ENCODE measurements around the gene MTUS2.
"Not testable (repeated sequence)": the region's sequence is repeated elsewhere in the genome, so short reads cannot be mapped to it uniquely, and the experiment has no call there.

Gene MTUS2

DNA sequence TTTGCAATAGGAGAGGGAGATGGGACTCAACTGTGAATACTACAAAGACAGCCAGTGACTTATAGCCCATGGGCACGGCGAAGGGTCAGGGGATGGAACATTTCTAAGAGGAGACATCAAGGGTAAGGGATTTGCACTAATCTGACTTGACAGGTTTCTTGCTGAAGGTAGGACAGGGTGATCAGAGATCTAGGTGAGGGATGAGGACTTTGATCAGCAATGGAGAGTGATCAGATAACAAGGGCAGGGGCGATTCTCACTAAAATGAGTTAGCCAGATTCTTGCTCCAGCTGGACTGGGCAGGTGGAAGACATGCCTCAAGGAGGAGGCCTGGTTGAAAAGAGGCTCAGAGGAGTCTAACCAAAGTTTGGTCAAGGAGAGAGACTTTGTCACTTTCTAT lies 566.1 kb downstream of the MTUS2 start:
- DNase-seq (ENCODE audit: extremely low read depth, low read depth): no peak
- no peak overlapping the region for H3K4me3 ChIP-seq (replicated peaks; ENCODE audit: low read depth, low read length)
- TF ChIP-seq, protein P1, sequence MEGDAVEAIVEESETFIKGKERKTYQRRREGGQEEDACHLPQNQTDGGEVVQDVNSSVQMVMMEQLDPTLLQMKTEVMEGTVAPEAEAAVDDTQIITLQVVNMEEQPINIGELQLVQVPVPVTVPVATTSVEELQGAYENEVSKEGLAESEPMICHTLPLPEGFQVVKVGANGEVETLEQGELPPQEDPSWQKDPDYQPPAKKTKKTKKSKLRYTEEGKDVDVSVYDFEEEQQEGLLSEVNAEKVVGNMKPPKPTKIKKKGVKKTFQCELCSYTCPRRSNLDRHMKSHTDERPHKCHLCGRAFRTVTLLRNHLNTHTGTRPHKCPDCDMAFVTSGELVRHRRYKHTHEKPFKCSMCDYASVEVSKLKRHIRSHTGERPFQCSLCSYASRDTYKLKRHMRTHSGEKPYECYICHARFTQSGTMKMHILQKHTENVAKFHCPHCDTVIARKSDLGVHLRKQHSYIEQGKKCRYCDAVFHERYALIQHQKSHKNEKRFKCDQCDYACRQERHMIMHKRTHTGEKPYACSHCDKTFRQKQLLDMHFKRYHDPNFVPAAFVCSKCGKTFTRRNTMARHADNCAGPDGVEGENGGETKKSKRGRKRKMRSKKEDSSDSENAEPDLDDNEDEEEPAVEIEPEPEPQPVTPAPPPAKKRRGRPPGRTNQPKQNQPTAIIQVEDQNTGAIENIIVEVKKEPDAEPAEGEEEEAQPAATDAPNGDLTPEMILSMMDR (IDR thresholded peaks at IDR 0.05; ENCODE audit: low read depth, low read length, missing control alignments): no peak

DNA sequence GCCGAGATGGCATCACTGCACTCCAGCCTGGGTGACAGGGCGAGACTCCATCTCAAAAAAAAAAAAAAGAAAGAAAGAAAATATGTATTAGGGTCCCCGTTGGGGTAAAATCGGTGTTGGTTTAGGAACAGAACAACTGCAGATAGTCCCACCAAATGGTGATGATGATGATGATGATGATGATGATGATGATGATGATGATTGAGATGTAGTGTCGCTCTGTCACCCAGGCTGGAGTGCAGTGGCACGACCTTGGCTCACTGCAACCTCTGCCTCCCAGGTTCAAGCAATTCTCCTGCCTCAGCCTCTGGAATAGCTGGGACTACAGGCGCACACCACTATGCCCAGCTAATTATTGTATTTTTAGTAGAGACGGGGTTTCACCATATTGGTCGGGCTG lies 570.5 kb downstream of the MTUS2 start:
- DNase-seq (ENCODE audit: extremely low read depth, low read depth); H3K4me3 ChIP-seq (replicated peaks; ENCODE audit: low read depth, low read length): not testable (repeated sequence)

DNA sequence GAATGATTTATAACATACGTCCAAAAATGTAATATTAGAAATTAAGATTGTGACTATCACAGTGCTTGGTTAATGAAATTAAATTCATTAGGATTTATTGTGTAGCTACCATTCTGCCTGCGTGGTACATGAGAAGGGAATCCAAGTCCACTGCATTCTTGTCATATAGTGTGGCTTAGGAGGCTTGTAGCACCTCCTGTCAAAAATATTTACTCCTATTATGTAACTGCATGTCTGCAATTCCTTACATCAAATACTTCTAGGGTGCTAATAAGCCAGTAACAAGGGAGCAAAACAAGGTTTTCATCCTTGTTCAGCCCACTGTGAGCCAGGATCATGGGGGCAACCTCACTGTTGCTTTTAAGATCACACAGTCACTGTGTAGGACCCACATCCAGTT lies 576.3 kb downstream of the MTUS2 start:
- TF ChIP-seq, protein P1 (IDR thresholded peaks at IDR 0.05; ENCODE audit: low read depth, low read length, missing control alignments): no peak
- no peak overlapping the region for H3K4me3 ChIP-seq (replicated peaks; ENCODE audit: low read depth, low read length)
- no peak for DNase-seq (ENCODE audit: extremely low read depth, low read depth)

DNA sequence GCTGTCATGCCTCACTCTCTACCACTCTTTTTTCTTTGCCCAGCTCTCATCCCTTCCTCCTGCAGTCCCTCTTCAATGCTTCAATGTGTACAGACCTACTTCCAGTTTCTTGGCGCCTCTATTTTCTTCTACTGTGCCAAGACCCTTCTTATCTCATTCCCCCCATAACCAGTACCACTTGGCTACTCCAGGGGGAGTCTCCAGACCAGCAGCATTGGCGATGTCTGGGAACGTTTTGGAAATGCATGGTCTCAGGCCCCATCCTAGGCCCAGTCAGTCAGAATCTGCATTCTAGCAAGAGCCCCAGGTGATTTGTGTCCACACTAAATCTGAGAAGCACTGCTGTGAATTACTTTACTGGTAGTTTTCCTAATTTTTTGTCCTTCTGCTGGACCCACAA lies 577.1 kb downstream of the MTUS2 start:
- no peak for DNase-seq (ENCODE audit: extremely low read depth, low read depth)
- TF ChIP-seq, protein P1 (IDR thresholded peaks at IDR 0.05; ENCODE audit: low read depth, low read length, missing control alignments): peak; percentile 13
- H3K4me3 ChIP-seq (replicated peaks; ENCODE audit: low read depth, low read length): no peak overlapping the region

DNA sequence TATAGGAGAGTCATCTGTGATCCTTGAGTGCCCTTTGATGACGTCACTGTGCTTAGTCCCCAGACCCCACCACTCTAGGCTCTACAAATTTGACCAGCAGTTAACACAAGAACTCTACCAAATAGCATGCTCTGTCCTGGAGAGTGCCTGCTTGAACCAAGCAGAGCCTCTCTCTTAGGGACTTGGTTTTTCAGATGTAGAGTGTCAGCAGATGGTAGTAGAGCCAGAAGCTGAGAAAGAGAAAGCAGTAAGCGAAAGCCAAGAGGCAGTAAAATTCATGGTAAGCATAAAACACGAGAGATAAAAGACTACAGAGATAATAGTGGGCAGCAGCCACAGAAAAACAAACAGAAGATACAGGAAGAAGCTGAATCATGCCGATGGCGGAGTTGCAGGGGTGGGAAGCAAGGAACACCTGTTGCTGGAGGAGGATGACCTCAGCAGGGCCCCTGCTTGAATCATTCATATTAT lies 582.1 kb downstream of the MTUS2 start:
- DNase-seq (ENCODE audit: extremely low read depth, low read depth): no peak
- TF ChIP-seq, protein P1 (IDR thresholded peaks at IDR 0.05; ENCODE audit: low read depth, low read length, missing control alignments): no peak
- H3K4me3 ChIP-seq (replicated peaks; ENCODE audit: low read depth, low read length): no peak overlapping the region

DNA sequence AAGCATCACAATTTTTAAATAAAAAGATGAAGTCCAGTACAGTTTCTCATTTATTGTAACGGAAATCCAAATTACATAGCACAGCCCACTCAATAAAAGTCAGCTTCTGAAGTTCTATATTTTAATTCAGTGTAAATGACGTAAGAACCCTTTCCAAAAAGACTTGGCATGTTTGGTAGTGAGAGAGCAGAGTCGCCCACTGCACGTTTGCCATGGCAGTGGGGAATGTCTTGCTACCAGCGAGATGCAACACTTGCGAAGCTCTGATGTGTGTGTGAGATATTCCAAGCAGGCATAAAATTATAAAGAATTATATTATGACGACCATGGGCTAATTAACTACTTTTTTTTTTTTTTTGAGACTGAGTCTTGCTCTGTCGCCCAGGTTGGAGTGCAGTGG lies 585.3 kb downstream of the MTUS2 start:
- no peak overlapping the region for H3K4me3 ChIP-seq (replicated peaks; ENCODE audit: low read depth, low read length)
- no peak for DNase-seq (ENCODE audit: extremely low read depth, low read depth)
- TF ChIP-seq, protein P1 (IDR thresholded peaks at IDR 0.05; ENCODE audit: low read depth, low read length, missing control alignments): no peak

DNA sequence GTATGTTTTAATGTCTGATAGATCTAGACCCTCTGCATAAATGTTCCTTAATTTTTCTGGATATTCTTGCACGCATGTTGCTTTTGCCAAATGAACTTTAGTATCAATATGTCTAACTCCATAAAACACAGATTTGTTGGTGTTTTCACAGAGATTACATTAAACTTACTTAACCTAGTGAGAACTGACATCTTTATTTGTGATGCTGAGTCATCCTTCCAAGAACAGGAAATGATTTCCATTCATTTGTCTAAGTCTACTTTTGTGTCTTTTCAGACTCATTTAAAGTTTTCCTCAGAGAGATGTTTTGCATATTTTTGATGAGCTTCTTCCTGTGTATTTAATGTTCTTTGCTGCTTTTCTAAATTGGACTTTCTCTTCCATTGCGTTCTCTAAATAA lies 591.3 kb downstream of the MTUS2 start:
- TF ChIP-seq, protein P1 (IDR thresholded peaks at IDR 0.05; ENCODE audit: low read depth, low read length, missing control alignments): no peak
- no peak overlapping the region for H3K4me3 ChIP-seq (replicated peaks; ENCODE audit: low read depth, low read length)
- peak; percentile 63 for DNase-seq (ENCODE audit: extremely low read depth, low read depth)

All from HFF-Myc (cell line).